ENCODE measurements around the gene ODR4. TPM values are rescaled to one million over a fixed set of nuclear protein-coding genes. Genes with fewer than 3 reads are reported as not detected.
"Not testable (repeated sequence)": the region's sequence is repeated elsewhere in the genome, so short reads cannot be mapped to it uniquely, and the experiment has no call there.

The ODR4 gene
- polyA plus RNA-seq, 1 donor, result 14.4 TPM

- DNase-seq, result no peak
Observed at GRCh38 chr1:186424539-186424938, 48.9 kb downstream of the ODR4 start.

GRCh38 chr1:186426118-186426517 is 50.5 kb downstream of the ODR4 start:
- DNase-seq, result no peak

- no peak for DNase-seq
Observed at GRCh38 chr1:186429017-186429416, 53.4 kb downstream of the ODR4 start.

GRCh38 chr1:186435336-186435735 is 59.7 kb downstream of the ODR4 start:
- DNase-seq, result no peak

GRCh38 chr1:186438567-186438966 is 62.9 kb downstream of the ODR4 start:
- no peak for DNase-seq

GRCh38 chr1:186440584-186440983 is 64.9 kb downstream of the ODR4 start:
- no peak for DNase-seq

GRCh38 chr1:186442651-186443375 is 67.2 kb downstream of the ODR4 start:
- no peak for DNase-seq

GRCh38 chr1:186443638-186444037 is 68.0 kb downstream of the ODR4 start:
- no peak for DNase-seq

GRCh38 chr1:186446152-186446551 is 70.5 kb downstream of the ODR4 start:
- no peak for DNase-seq

GRCh38 chr1:186454981-186455380 is 79.3 kb downstream of the ODR4 start:
- no peak for DNase-seq

- DNase-seq, result no peak
Observed at GRCh38 chr1:186456729-186457255, 81.2 kb downstream of the ODR4 start.

GRCh38 chr1:186459161-186459560 is 83.5 kb downstream of the ODR4 start:
- not testable (repeated sequence) for DNase-seq

GRCh38 chr1:186461014-186461413 is 85.4 kb downstream of the ODR4 start, which contains the start of gene PDC:
Gene PDC (minus strand): TSS chr1:186461114. CDS start chr1:186449459, 11,655 bp downstream.
- no peak for DNase-seq

- DNase-seq, result no peak
Observed at GRCh38 chr1:186463511-186463910, 87.9 kb downstream of the ODR4 start.

GRCh38 chr1:186463926-186464325 is 88.3 kb downstream of the ODR4 start:
- DNase-seq, result no peak

- not testable (repeated sequence) for DNase-seq
Observed at GRCh38 chr1:186465491-186465890, 89.9 kb downstream of the ODR4 start.

GRCh38 chr1:186465946-186466345 is 90.3 kb downstream of the ODR4 start:
- DNase-seq, result no peak

Other genes starting within 250 kb of the ODR4 start
- 0.21 TPM for gene PRG4, start 79.6 kb upstream of the ODR4 start, polyA plus RNA-seq (ENCODE audit: insufficient read length)
- gene TPR, start 585 bp upstream of the ODR4 start, polyA plus RNA-seq (ENCODE audit: insufficient read length), result 52.0 TPM
- gene PDC, start 85.3 kb downstream of the ODR4 start, polyA plus RNA-seq (ENCODE audit: insufficient read length), result 0.27 TPM

Data from hindlimb muscle (tissue), 1 donor.